SK-N-SH (cell line): ENCODE measurements around the gene TMC1.

Experiments used
- CTCF ChIP-seq: fragments of 200-600 bp; sonication (generic); IDR thresholded peaks from 2 replicates; pipeline ENCODE4 v1.6.1; 2017; ENCODE audit warnings: antibody characterized with exemption, mild to moderate bottlenecking, moderate library complexity
- FOSL2 ChIP-seq: IDR thresholded peaks from 2 replicates; pipeline ENCODE4 v1.4.0; 2012; ENCODE audit warnings: low read depth, mild to moderate bottlenecking, moderate library complexity, borderline replicate concordance
- IRF3 ChIP-seq: fragments of 150-350 bp; IDR thresholded peaks from 2 replicates; pipeline ENCODE4 v1.6.1; 2016; ENCODE audit warnings: mild to moderate bottlenecking, low read depth, low read length
- NRF1 ChIP-seq: IDR thresholded peaks from 2 replicates; pipeline ENCODE4 v1.6.1; 2012; ENCODE audit warnings: low read depth, mild to moderate bottlenecking, low read length
- POLR2AphosphoS5 ChIP-seq: IDR thresholded peaks from 2 replicates; pipeline ENCODE4 v1.6.1; 2012; ENCODE audit warnings: low read depth, low read length
- RFX5 ChIP-seq: IDR thresholded peaks from 2 replicates; pipeline ENCODE4 v1.6.1; 2012; ENCODE audit warnings: mild to moderate bottlenecking, improper control_type of control experiment, low read length
- RXRA ChIP-seq: IDR thresholded peaks from 2 replicates; pipeline ENCODE4 v1.4.0; 2012; ENCODE audit warnings: low read depth, mild to moderate bottlenecking, borderline replicate concordance
- SIN3A ChIP-seq: IDR thresholded peaks from 2 replicates; pipeline ENCODE4 v1.6.1; 2012; ENCODE audit warnings: low read depth, mild to moderate bottlenecking, low read length, moderate library complexity, borderline replicate concordance
- USF2 ChIP-seq: fragments of 150-350 bp; IDR thresholded peaks from 2 replicates; pipeline ENCODE4 v1.6.1; 2017; ENCODE audit warnings: antibody characterized with exemption, low read length, low read depth, borderline replicate concordance

- TF ChIP-seq IRF3 (no peak), CTCF (no peak), POLR2AphosphoS5 (no peak), NRF1 (no peak), RFX5 (no peak), USF2 (no peak), SIN3A (no peak), RXRA (no peak), FOSL2 (no peak)
Measured at GRCh38 chr9:72685911-72686310, 164.5 kb downstream of the TMC1 start.
